ENCODE results near the gene SIX6.

The SIX6 gene

DNA sequence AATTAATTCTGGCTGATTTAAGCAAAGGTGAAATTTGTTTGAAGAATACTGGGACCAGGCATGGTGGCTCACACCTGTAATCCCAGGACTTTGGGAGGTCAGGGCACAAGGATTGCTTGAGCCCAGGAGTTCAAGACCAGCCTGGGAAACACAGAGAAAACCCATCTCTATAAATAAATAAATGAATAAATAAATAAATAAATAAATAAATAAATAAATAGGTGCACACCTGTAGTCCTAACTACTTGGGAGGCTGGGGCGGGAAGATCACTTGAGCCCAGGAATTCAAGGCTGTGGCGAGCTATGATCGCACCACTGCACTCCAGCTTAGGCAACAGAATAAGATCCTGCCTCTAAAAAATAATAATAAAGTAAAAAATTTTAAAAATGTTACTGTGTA, 18.7 kb upstream of the SIX6 start:
- no peak overlapping the region for H3K4me3 ChIP-seq (replicated peaks; ENCODE audit: low read depth, low read length)
- no peak for TF ChIP-seq CTCF (IDR thresholded peaks at IDR 0.05; ENCODE audit: low read depth, low read length, missing control alignments)
- DNase-seq (ENCODE audit: extremely low read depth, low read depth) = no peak

- no peak for DNase-seq (ENCODE audit: extremely low read depth, low read depth)
- H3K4me3 ChIP-seq (replicated peaks; ENCODE audit: low read depth, low read length) = no peak overlapping the region
- TF ChIP-seq CTCF (IDR thresholded peaks at IDR 0.05; ENCODE audit: low read depth, low read length, missing control alignments) = no peak
Measured at GRCh38 chr14:60495946-60496345, 13.0 kb upstream of the SIX6 start.

DNA sequence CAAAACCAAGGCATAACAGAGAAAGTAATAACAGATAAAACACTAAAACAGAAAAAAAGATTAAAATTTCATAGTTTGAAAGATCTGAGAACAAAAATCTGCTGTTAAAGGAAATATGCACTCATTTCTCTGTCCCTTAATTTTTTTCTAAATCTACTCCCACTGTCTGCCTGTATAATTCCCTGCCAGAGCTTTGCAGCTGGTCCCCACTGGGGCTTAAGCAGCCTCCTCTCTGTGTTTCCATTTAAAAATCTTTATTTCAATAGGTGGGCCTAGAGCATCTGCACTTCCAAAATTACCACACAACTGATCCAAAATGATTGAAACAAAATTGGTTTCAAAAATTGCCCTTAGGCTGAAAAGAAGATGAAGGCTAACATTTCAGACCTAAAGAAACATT, 6.4 kb upstream of the SIX6 start:
- DNase-seq (ENCODE audit: extremely low read depth, low read depth) = no peak
- H3K4me3 ChIP-seq (replicated peaks; ENCODE audit: low read depth, low read length) = no peak overlapping the region
- no peak for TF ChIP-seq CTCF (IDR thresholded peaks at IDR 0.05; ENCODE audit: low read depth, low read length, missing control alignments)

DNA sequence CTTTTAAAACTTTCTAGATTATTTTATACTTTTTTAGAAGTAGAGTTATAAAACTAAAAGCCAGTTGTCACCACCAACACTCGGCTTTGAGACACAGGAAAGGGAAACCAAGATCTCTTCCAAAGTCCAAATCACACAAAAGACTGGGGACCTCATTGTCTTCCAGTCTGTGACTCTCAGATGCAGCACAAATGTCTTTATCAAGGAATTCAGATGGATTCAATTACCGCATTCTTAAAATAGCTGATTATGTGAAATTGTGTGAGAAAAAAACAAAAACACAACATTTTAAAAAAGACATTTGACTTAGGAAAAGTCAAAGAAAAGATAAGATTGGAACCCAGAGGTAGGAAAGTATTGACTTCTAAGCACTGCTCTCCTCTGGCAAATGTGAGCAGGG, 3.5 kb upstream of the SIX6 start:
- no peak overlapping the region for H3K4me3 ChIP-seq (replicated peaks; ENCODE audit: low read depth, low read length)
- TF ChIP-seq CTCF (IDR thresholded peaks at IDR 0.05; ENCODE audit: low read depth, low read length, missing control alignments) = no peak
- DNase-seq (ENCODE audit: extremely low read depth, low read depth) = no peak

DNA sequence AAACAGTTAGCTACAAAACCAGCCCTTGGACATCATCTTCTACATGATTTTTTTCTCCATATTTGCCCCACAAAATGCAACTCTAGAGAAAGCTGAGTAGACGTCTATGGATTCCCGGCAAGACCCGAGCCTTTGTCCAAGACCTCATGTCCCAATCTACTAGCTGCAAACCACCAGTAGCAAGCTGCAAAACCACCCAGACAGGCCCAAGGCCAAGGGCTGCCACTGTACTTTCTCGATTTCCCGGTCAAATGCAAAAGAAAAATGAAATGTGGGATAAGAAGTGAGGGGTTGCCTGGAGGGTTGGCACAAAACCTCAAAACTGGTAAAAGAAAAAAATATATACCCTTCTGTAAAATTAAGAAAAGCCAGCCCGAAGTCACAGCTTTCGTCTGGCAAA, 2.9 kb upstream of the SIX6 start:
- no peak for DNase-seq (ENCODE audit: extremely low read depth, low read depth)
- TF ChIP-seq CTCF (IDR thresholded peaks at IDR 0.05; ENCODE audit: low read depth, low read length, missing control alignments) = no peak
- H3K4me3 ChIP-seq (replicated peaks; ENCODE audit: low read depth, low read length) = no peak overlapping the region

DNA sequence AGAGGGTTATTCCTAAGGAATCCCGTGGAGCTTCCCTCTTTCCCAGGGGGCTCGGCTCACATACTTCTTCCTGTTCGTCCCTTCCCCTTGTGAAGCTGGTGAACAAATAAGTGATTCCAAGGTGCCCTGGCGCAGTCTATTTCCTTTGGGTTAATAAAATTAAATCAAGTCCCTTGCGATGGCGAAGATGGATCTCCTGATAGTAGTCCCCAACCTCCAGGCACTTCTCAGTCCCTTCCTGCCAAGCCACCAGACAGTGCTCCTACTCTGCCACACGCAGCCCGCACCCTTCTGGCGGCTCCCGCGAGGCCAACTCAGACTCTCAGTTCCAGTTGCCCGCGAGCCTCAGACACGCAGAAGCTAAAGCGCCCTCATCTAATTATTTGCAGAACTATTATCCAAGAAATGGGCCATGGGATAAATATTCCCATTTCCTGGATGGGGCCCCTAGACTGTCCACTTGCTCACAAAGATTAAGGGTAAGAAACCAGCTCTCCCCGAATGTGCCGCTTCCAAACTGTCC, 2.4 kb upstream of the SIX6 start:
- TF ChIP-seq CTCF (IDR thresholded peaks at IDR 0.05; ENCODE audit: low read depth, low read length, missing control alignments) = no peak
- no peak for DNase-seq (ENCODE audit: extremely low read depth, low read depth)
- no peak overlapping the region for H3K4me3 ChIP-seq (replicated peaks; ENCODE audit: low read depth, low read length)

Data from HFF-Myc (cell line).